Fibroblast of skin of right biceps (primary cell): ENCODE measurements around the gene SRMS.

Experiments
- DNase-seq: peaks from one replicate; pipeline ENCODE4 v3.0.0-alpha.2; 2013

SRMS gene

DNA sequence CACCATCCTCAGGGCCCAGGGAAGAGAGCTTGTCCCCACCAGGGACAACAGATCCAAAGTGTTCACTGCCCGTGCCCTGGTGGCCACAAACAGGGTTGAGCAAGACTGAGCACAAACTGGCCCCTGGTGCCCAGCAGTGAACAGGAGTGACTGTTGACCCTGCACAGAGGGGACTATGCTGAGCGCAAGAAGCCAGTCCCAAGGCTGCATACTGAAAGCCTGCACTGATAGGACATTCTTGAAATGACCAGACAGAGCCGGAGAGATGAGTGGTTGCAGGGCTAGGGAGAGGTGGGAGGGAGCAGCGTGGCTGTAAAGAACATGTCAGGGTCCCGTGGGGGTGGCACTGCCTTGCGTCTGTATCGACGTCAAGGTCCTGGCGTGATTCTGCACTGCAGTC, 3.5 kb upstream of the SRMS start:
- no peak for DNase-seq

DNA sequence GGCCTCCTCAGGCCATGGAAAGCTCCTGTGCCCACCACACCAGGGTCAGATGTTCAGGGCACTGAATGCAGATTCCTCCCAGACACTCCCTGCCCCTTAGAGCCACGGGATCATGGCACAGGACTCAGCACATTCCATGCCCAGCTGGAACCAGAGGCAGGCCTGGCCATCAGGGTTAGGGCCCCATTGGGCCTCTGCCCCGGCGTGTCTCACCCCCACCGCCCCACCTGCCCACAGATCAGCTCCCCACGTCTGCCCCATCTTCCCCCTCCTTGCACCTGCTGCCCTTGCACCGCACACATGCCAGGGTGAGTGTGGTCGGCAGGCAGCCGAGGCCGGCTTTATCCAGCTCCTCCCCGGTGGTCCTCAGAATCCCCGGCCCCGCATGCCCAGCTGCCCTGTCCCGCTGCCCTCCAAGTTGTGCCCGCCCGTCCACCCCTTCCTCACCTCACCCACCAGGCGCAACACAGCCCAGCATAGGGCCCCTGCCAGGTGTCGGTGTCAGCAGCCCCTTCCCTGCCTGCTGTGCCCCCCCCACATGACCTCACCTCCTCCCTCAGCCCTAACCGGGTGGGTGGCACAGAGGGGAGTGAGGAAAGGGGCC, 2.2 kb upstream of the SRMS start:
- no peak for DNase-seq

DNA sequence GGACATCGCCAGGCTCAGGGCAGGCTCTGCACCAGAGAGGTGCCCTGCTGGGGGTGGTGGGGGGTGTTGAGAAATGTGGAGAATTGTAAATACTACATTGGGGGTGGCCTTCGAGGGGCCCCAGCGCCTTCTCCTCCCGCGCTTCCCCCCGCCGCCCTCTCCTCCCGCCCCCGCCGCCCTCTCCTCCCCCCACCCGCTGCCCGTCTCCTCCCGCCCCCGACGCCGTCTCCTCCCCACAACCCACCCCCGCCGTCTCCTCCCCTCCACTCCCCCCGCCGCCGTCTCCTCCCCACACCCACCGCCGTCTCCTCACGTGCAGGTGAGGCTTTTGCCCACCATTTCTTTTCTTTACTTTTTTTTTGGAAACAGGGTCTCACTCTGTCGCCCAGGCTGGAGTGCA, 1.5 kb upstream of the SRMS start:
- DNase-seq = no peak

DNA sequence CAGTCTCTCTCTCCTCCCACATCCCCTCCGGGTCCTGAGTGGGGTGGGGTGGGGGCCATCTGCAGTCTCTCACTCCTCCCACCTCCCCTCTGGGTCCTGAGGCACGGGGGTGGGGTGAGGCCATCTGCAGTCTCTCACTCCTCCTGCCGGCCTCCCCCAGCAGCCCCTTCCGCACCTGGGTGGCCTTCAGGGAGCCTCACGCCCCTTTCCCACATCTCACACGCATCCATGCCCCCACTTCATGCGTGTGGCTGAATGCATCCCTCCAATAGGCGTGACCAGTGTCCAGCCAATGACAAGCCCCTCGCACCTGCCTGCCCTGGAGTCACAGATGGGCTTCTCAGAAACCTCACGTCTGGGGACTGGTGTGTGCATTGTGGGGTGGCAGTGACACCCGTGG, 993 bp upstream of the SRMS start:
- DNase-seq = no peak

DNA sequence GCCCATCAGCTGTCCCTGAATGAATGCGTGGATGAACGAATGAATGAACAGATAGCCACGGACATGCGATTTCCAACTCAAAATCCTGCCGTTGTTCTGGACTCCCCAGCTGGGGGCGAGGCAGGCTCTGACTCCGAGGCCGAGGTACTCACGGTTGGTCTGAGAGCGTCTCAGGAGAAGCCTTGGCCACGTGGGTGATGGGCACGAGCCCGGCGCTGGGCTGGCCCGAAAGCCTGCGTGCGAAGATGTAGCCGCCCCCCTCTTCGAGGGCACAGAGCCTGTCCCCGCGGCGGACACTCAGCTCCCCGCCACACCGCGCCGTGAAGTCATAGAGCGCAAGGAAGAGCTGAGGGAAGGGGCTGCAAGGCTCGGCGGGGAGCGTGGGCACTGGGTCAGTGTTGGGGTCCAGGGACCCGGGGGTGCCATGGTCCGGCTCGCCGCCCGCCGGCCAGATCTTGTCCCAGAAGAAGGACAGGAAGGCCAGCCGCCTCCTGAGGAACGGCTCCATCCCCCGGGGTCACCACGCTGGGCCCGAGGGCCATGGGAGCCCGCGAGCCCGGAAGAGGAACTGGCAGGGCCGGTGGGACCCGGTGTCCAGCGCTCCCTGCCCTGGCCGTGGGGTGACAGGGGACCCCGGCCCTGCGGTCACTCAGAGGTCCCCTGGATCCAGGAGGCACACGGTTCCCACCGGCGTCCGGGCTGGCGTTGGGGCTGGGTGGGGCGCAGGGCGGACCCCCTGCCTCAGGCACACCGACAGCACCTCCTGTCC, 409 bp downstream of the SRMS start:
- DNase-seq = no peak

DNA sequence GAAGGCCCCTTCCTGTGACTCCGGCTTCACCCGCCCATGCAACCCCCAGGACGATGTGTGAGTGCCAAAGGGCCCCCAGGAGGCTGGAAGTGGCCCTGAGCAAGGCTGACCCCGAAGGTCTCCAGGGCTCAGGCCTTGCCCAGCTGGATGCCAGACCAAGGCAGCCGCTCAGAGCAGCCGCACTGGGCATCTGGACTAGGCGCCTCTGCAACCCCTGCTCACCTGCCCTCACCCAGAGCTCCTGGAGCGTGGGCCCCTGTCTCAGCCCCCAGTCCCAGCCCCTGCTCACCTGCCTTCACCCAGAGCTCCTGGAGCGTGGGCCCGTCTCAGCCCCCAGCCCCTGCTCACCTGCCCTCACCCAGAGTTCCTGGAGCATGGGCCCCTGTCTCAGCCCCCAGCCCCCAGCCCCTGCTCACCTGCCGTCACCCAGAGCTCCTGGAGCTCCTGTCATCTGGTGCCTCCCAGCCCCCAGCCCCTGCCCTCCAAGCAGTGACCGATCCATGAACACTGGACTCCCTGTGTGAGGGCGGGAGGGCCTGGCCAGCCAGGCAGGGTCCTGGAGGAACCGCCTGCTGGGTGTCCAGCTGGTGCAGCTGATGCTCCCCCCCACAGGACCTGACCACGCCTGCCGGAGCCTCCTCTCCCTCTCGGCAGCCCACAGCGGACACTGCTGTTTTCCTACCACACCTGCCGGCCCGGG, 1.1 kb downstream of the SRMS start:
- DNase-seq = no peak

DNA sequence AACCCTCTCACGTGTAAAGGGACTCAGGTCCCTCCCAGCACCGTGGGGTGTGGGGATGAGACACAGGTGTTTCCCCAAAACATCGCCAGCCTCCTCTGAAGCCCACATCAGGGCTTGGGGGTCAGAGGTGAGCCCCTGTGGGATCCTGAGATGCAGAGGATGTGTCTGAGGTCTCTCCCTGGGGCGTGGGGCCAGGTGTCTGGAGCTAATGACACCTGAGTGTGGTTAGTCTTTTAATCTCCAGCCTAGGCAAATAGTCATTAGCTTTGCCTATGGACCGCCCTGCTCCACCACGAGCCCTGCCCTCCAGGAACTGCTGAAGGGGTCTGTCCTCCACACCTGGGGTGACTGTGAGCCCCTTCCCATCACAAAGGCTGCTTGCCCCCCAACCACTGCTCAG, 1.7 kb downstream of the SRMS start:
- DNase-seq = no peak

DNA sequence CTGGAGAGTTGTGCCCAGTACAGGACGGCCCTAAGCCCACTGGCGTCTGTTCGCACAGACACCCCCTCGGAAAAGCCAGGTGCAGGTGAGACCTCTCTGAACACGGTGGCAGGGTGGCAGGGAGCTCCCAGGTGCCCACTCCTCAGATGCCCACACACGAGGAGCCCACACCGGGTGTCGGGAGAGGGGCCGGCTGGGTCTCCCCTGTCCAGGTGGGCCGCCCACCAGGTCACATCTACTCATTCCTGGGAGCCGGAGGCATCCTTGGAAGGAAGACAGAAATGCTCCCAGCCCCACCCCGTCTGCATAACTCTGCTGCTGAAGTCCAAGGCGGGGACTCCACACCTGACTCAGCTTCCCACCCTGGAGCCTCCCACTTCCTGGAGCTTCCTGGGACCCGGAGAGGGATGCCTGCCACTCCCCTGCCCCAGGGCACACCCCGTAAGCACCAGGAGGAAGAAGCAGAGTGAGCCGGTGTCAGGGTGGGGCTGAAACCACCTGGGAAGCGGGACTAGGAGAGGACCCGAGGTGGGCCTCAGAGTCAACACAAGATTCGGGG, 2.5 kb downstream of the SRMS start:
- no peak for DNase-seq

DNA sequence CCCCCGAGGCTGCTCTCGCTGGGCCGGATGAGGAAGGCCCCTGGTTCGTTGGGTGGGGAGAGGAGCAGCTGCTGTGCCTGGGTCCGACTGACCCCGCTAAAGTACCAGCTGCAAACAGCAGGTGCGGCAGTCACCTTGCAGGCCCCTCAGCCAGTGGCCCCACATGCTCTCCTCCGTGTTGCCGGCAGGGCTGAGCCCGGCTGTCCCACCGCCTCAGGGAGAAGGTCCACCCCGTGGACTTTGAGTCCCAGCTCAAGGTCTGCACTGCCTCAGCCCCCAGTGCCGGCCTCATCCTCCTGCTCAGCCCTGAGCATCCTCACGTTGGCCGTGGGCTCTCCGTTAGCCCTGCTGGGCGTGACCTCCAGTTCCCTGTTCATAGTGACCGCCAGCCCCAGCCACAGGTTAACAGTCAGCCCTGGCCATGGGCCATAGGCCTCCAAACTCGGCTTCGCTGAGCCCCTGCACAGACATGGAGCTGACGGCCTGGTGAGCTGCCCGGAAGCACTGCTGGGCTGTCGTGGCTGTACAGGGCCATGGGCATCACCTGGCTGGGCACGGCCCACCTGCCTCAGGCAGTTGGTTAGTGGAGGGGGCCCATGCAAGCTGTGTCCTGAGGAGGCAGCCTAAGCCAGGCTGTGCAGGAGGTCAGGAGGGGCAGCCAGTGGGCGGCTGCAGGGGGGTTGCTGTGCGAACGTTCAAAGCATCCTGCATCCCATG, 3.1 kb downstream of the SRMS start:
- DNase-seq = no peak

DNA sequence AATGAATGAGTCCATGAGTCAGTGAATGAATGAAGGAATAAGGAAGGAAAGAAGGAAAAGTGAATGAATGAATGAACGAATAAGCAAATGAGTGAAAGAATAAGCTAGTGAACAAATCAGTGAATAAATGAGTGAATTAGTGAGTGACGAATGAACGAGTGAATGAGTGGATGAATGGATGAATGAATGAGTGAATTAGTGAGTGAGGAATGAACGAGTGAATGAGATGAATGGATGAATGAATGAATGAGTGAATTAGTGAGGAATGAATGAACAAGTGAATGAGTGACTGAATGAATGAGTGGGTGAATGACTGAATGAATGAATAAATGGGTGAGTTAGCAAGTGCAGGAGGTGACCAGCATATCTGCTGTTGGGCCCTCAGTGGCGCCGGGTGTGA, 3.8 kb downstream of the SRMS start:
- no peak for DNase-seq

DNA sequence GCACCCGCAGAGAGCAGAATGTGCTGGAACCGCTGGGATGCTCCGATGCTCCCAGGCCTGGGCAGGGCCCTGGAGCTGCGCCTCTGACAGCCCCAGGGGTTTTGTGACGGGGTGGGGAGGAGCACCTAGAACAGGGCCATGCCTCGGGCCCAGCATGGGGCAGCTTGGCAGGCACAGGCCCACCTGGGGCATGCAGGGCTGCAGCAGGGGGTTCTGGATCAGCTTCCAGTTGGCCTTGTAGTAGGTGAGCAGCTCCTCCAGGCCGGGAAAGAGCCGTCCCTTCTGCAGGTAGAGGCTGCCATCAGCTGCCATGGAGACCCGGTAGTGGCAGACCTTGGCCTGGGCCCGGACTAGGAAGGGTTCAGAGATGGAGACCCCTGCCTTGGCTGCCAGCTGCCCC, 4.4 kb downstream of the SRMS start:
- DNase-seq = no peak

DNA sequence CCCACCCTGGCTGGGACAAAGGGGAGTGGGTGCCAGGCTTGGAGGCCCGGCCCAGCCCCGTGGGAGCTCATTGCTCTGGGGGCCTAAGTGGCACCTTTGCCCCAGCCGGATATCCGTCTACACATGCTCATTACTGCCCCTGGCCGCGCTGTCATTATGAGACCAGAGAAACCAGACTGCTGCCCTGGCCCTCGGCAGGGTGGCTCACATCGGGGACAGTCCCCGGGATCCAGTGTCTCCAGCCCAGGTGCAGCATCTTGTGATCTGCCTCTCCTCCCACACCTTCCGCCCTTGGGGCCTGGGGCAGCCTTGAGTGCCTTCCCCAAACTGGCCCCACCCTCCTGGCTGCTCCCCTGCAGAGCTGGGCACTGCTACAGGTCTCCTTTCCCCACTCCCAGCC, 4.9 kb downstream of the SRMS start:
- no peak for DNase-seq

DNA sequence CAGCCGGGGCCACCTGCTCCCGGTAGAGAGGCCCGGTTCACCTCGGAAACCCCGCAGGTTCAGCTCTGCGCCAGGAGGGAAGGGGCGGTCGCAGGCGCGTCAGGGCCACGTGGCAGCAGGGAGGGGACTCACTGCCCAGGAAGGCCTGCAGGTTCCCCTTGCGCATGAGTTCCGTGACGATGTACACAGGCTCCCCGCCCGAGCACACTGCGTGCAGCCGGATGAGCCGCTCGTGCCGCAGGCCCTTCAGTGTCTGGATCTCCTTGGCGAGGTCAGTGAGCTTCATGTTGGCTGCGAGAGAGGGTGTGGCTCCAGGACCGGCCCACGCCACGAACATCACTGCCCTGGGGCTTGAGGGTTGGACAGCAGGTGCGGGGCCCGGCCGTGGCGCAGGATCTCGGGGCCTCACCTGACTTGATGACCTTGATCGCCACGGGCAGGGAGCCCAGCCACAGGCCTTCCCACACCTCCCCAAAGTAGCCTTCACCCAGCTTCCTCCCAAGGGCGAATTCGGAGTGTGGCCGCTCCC, 5.5 kb downstream of the SRMS start:
- DNase-seq = no peak

DNA sequence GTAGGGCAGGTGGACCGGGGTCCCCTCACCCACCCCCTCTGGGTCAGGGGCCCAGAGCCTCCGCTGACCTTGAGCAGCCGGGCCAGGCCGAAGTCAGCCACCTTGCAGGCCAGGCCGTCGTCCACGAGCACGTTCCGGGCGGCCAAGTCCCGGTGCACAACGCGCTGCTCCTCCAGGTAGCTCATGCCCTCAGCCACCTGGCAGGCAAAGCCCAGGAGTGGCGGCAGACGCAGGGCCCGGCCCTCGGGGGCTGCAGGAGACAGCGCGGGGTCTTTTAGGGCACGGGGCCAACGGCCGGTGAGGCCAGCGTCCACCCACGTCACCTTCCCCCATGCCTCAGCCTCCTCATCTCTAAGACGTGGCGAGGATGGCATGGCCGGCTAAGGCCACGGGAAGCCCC, 6.2 kb downstream of the SRMS start:
- DNase-seq = no peak

DNA sequence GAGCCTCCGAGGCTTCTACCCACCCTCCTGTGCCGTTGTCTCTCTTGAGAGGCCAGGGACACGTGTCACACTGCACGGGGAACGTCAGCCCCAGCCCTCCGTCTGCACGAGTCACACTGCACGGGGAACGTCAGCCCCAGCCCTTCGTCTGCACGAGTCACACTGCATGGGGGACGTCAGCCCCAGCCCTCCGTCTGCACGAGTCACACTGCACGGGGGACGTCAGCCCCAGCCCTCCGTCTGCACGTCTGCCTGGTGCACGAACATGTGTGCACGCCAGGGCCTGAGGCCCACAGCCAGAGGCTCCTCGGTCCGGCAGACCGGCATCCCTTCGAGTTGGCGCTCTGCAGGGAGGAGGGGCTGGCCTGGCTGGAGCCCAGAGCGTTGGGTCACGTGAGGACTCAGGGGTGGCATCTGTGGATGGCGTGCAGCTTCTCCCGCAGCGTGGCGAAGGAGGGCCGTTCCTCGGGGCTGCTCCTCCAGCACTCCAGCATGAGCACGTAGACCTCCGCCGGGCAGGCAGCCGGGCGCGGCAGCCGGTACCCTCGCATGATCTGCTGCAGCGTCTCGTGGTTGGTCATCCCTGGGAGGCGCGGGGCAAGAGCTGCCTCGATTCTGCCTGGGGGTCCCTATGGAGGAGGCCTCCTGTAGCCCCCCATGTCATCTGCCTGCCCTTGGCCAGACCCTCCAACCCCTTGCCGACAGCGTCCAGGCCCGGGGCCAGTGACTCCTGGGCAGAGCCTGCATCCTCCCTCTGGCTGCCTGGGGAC, 6.9 kb downstream of the SRMS start:
- peak; percentile 49 for DNase-seq

DNA sequence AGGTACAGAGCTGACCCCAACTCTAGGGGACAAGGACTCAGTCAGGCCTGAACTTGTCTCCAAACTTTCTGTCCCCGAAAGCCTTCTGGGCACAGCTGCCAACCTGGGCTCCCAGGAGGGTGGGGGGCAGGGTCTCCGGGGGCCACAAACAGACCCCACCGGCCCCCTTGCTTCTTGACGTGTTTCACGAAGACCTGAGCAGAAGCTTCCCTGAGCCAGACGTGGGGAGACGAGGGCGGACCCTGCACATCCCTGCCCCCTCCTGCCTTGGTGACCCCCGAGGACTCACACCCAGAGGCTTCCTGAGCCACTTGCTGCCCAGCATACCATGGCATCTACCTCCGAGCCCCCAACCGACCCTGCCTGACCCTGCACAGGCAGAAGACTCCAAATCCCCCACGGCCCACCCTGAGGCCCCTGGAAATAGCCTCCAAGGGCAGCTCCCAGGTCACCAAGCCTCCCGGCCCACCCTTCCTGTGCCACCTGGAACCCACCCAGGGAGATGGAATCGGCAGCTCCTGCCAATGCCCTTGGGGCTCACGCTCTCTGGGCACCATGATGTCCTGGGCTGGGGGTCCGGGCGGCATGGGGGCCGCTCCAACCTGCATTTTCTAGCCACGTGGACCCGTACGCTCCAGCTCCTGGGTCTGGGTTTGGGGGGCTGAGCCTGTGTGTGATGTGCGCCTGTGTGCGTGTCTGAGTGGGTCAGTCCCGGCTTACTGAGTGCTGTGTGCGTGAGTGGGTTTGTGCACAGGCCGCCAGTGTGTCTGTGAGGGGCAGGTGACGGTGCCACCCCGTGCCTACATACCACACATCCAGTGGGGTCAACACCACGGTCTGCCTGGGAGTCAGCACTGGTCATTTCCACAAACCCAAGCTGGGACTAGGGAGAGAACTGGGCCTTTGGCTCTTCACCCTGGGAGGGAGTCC, 7.8 kb downstream of the SRMS start:
- no peak for DNase-seq

DNA sequence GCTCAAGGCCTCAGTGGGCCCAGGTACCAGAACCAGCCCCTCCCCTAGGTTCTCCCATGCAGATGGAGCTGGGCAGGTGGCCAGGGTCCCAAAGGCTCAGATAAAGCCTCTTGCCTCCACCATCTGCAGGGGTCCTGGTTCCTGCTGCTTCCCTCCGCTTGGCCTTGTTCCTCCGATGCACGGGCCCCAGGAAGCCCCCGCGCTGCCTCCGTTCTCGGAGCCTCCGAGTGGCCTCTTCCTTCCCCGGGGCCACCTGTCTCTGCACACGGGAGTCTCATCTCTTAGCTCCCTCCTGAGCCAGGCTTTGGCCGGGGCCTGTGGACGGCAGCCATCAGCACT, 8.5 kb downstream of the SRMS start:
- no peak for DNase-seq

DNA sequence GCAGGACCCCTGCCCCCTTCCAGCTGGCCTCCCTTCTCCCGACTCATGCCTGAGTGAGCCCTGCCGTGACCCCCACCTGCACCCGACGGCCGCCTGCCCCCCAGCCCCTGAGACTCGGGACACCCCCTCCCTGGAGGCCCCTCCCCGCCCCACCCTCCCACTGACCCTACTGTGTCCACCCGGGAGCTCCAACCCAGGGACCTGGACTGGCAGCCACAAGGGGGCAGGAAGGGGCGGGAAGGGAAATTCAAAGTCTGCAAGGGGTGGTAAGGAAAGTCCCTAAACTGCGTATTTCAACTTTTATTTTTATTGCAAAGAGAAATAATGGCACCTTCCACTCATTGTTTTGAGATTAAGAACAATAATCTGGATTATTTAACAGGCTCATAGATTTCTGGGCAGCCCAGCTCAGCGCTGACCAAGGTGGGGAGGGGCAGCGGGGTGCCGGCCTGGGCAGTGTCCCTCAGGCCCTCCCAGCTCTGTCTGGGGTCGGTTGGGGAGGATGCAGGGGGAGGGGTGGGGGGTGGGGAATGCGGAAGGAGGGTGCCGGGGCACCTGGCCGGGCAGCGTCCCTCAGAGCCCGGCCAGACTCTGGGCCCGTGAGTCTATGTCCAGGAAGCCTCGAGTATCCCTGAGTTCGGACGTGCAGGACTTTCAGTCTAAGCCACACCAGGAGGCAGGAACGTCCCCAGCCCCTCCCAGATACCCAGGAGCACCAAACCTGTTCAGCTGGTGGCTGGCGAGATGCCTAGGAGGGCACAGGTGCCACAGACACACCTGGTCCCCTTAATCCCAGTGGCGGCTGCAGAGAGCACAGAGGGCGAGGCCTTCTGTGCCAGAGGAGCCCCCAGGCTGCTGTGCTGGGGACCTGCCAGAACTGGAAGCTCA, 9.1 kb downstream of the SRMS start:
- no peak for DNase-seq

DNA sequence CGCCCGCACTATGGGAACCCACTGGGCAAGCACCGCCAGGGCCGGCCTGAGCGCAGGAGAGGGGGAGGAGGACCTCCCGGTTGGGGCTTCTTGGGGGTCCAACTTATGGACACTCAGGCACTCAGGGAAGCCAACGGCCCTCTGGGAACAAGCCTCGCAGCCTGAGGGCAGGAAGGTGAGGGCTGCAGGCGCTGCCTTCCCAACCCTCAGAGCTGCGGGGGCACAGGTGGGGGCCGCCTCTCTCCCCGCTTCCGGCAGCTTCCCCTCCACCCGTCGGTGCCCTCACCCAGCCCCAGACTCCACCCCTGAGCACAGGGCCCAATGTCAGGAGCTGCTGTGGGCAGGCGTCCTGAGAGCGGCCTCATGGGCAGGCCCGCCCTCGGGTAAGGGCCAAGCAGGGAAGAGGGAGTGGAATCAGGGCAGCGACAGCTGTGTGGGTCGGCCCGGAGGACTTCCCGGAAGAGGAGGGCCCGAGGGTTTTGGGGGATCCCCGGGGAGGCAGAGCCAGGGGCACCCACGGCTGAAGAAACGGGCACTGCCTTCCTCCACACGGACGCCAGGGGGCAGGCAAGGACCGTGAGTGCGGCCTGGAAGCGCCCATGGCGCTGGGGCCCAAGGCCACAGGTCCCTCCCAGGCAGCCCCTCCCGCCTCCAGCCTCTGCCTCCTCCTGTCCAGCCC, 9.9 kb downstream of the SRMS start:
- DNase-seq = peak; percentile 72
